ENCODE data around the gene VN1R5.
"Not testable (repeated sequence)": the region's sequence is repeated elsewhere in the genome, so short reads cannot be mapped to it uniquely, and the experiment has no call there.

Gene VN1R5

DNA sequence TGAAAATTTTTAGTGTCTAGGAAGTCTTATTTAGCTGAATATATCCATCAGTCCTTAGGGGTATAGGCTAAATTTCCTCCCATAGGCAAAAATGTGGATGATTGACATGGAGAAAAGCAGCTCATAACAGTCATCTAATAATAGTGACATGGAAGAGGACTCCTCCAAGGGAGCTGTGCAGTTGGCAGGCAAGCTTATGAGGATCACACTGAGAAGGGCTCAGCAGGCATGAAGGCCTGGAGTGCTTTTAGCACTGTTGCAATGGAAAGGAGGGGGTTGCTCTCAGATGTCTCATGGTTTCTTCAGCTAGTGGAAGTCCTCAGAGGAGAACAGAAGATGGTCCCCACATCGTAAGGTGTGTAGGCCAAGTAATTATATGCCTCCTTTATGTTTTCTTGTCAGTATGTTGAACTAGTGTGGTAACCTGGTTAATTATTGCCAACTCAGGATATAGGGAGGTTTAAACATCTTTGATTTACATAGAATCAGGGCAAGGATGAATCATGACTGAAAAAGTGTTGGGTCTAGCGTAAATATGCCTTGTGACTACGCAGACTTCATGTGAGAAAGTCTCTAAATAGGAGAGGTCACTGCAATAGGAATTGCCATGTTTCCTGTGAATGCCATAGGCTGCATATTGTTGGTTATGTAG, 18.9 kb downstream of the VN1R5 start:
- no peak for DNase-seq

- no peak for DNase-seq
Measured at GRCh38 chr1:247277191-247277590, 21.3 kb downstream of the VN1R5 start.

DNA sequence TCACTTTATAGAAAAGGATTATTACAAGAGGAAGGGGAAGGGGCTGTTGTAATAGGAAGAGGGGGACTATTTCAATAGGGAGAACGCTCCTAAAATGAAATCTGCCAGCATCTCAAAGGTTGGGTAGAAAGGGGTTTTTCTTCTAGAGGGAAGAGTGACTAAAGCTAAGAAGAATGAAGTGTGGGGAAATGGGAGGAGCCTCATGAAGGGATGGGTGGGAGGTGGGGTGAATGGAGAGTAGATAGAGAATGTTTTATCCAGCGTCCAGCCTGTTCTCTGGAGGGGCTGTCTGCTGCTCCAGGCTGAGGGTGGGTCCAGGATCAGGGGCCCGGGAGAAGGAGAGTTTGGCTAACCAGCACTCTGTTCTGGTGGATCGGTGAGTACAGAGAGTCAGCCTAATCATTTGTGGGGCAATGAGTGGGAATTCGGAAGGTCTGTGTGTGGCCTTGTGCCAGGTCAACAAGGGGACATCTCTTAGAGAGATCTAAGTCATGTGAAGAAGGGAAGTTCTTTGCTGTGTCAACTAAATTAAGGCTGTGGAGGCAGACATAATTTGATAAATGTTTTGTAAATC, 25.2 kb downstream of the VN1R5 start:
- no peak for DNase-seq

DNA sequence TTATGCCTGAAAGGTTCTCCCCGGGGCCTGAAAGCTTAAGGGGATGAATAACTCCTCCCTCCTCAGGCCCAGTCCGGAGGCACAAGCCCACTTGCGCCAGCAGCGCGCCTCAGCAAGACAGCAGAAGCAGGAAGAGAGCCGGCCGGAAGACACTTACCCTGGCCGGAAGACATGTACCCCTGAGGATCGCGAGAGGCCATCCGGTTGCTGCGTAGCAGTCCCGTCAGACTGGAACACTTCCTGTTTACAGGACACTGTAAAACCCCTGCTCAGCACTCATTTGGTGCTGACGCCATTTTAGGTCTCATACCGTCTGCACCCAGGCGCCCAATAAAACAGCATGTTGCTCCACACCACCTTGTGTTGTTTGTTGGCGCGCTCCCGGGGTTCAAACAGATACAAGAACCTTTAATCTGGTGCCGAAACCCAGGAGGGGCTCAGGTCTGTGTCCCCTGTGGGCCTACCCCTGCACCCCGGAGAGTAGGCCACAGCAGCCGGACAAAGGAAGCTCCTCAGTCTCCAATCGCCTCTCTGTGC, 30.3 kb downstream of the VN1R5 start:
- no peak for DNase-seq

GRCh38 chr1:247287460-247287859, 31.6 kb downstream of the VN1R5 start:
- no peak for DNase-seq

DNA sequence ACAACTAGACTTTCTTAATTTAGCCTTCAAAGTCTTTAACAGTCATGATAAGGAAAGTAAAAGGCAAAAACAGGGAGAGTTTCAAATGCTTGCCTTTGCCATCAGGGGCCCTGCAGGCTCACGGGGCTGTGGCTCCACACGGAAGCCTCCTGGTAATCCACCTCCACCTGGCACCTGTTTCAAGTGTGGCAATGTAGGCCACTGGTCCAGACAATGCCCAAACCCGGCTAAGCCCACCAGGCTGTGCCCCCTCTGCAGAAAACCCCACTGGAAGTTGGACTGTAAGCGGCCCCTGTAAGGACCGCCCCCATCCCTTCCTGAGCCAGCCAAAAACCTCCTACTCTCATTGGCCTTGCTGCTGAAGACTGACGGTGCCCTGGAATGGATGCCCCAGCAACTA, 32.5 kb downstream of the VN1R5 start:
- DNase-seq, result no peak

GRCh38 chr1:247289274-247289892, 33.5 kb downstream of the VN1R5 start:
- DNase-seq, result not testable (repeated sequence)

DNA sequence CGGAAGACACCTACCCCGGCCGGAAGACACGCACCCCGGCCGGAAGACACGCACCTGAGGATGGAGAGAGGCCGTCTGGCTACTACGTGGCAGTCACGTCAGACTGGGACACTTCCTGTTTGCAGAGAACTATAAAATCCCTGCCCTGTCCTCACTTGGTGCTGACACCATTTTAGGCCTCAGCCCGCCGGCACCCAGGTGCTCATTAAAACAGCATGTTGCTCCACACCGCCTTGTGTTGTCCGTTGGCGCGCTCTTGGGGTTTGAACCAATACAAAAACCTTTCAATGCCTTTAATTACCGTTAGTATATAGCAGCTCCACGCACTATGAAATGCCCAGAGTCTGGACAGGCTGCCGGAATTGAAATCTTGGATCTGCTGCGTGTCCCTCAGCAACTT, 34.7 kb downstream of the VN1R5 start:
- DNase-seq, result no peak

- DNase-seq, result no peak
Measured at GRCh38 chr1:247291161-247291560, 35.3 kb downstream of the VN1R5 start.

GRCh38 chr1:247291833-247292561, 36.1 kb downstream of the VN1R5 start:
- no peak for DNase-seq

- DNase-seq, result no peak
Measured at GRCh38 chr1:247293047-247293446, 37.2 kb downstream of the VN1R5 start.

GRCh38 chr1:247294282-247294681, 38.4 kb downstream of the VN1R5 start:
- no peak for DNase-seq

- DNase-seq, result no peak
Measured at GRCh38 chr1:247295274-247295684, 39.4 kb downstream of the VN1R5 start.

DNA sequence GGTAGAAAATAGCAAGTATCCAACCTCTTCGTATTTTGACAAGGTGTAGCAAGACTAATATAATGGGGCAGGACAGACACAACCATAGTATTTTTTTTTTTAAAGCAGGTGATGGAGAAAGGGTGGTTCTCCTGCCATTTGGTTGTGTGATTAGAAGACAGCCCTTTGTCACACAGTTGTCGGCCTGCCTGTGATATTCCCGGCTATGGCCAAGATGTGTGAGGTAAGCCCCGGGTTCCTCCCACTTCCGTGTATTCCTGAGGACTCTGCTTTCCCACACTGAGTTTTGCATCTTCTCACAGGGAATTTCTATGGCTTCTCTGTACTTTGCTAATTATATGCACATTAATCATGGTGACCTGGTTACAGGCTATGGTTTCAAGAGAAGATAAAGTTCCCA, 39.9 kb downstream of the VN1R5 start:
- DNase-seq, result no peak

DNA sequence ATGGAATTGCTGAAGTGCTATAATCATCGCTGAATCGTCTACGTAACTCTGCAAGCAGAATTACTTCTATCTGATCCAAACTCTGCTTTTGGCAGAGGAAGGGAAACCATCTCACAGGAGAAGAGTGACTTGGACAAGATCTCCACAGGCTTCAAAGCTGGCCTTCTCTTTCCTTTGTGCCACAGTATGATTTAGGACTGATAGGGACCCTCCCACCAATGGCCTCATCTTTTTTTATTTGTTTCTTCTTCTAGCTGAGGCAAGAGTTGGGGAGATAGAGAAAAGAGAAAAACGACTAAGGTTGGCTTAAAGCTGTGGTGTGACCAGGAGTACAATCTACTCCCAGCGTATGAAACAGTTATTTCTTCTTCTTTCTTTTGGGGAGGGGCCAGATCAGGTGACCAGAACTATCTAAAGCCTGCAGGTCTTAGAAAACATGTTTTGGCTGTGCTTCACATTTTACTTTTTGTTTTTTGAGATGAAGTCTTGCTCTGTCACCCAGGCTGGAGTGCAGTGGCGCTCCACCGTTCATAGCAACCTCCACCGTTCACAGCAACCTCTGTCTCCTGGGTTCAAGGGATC, 40.8 kb downstream of the VN1R5 start:
- no peak for DNase-seq

- DNase-seq, result no peak
Measured at GRCh38 chr1:247297263-247298123, 41.6 kb downstream of the VN1R5 start.

DNA sequence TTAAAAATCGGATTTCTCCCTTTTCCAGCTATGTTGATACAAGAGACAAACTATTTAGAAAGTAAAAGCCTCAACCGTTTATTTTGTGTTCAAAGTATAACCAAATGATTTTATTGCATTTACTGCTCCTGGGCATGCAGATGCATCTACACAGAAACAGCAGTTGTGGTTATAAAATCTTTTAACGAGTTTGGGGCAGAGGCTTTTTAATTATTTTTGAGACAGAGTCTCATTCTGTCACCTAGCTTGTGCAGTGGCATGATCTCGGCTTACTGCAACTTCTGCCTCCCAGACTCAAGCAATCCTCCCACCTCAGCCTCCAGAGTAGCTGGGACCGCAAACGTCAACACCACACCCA, 42.2 kb downstream of the VN1R5 start:
- no peak for DNase-seq

- no peak for DNase-seq
Measured at GRCh38 chr1:247298701-247299100, 42.8 kb downstream of the VN1R5 start.

- no peak for DNase-seq
Measured at GRCh38 chr1:247299723-247300381, 44.0 kb downstream of the VN1R5 start.

GRCh38 chr1:247300491-247301175, 44.8 kb downstream of the VN1R5 start:
- no peak for DNase-seq

DNA sequence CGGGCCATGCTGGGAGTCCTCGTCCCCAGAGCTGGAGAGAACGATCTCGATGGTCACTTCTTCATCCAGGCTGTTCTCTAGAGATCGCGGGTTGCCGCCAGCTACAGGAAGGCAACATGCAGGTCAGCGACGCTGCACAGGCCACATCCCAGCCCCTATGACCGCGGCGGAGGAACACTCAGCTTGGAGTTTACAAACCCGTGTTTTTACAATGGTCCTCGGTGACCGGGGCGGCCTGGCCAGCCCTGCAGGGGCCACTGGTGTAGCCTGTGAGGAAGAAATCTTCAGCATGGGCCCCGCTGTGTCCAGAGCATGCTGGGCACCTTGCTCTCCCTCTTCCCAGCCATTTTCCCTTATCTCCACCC, 45.3 kb downstream of the VN1R5 start:
- DNase-seq, result no peak
